Measurements from ENCODE around the gene LHFPL3. TPM values are rescaled to one million over a fixed set of nuclear protein-coding genes. Genes with fewer than 3 reads are reported as not detected.

LHFPL3 gene
- total RNA-seq, 1 experiment from 2014 or later: not detected

- H3K4me2 ChIP-seq (ENCODE audit: low read length): no peak overlapping the region
- RAD21 ChIA-PET (ENCODE audit: low non-redundant PET in 1 of 2, low total read pairs in 2 of 2, uncharacterized antibody in 2 of 2, unreplicated experiment in 2 of 2): interaction anchor here (0.7 to 1.1 kb wide), 3 partner anchors 204 to 275 kb away, joined by 3 to 5 read pairs (median 4); no protein-coding TSS in a partner anchor
- no peaks in the 10 kb centered on the region for H3K79me2 ChIP-seq (ENCODE audit: insufficient read depth, low read length)
- H3K27ac ChIP-seq (ENCODE audit: low read depth, low read length): no peak overlapping the region
- H2AFZ ChIP-seq (ENCODE audit: low read depth, low read length, poor library complexity, severe bottlenecking): no peak overlapping the region
- CTCF ChIA-PET: interaction anchor here (1.0 to 2.3 kb wide), 9 partner anchors 11 to 302 kb away, joined by 3 to 20 read pairs (median 6); no protein-coding TSS in a partner anchor
- ATAC-seq: peak; percentile 67
- no peaks in the 10 kb centered on the region for H3K4me1 ChIP-seq (ENCODE audit: control insufficient read depth in 1 of 2, insufficient read depth in 2 of 2, low read length in 2 of 2)
- POLR2A ChIA-PET: no interaction called here
- no peaks in the 10 kb centered on the region for H3K9me2 ChIP-seq (ENCODE audit: insufficient read depth)
- no peak overlapping the region for H3K9ac ChIP-seq (ENCODE audit: low read length)
- peak; percentile 15 for DNase-seq (ENCODE audit: low read depth, low spot score)
- peaks cover 53% of the 10 kb centered on the region for H3K27me3 ChIP-seq (ENCODE audit: insufficient read depth, low read length)
- peak; percentile 54 for TF ChIP-seq RAD21 (IDR thresholded peaks at IDR 0.05; ENCODE audit: low read depth)
- no peak for TF ChIP-seq ZNF274 (IDR thresholded peaks at IDR 0.05; ENCODE audit: low read depth, low read length)
- TF ChIP-seq EGR1 (IDR thresholded peaks at IDR 0.05; ENCODE audit: low read depth): no peak
- no peak for TF ChIP-seq CBX3 (IDR thresholded peaks at IDR 0.05; ENCODE audit: low read depth)
- TF ChIP-seq FOSL1 (IDR thresholded peaks at IDR 0.05; ENCODE audit: low read depth): no peak
- no peak for TF ChIP-seq SIN3A (IDR thresholded peaks at IDR 0.05; ENCODE audit: low read depth)
- peak; percentile 49 to 77 (median 77); a peak in 5 of 6 replicates for TF ChIP-seq CTCF (IDR thresholded peaks at IDR 0.05 in 2 of 3, conservative IDR thresholded peaks at IDR 0.05 in 1 of 3; ENCODE audit: borderline replicate concordance in 1 of 3, insufficient read depth in 1 of 3, low read depth in 2 of 3, low read length in 2 of 3)
- no peak for TF ChIP-seq JUND (IDR thresholded peaks at IDR 0.05)
- no peak overlapping the region for H3K4me3 ChIP-seq (replicated peaks in 1 of 2; ENCODE audit: low read depth in 1 of 2, low read length in 2 of 2)
- intact Hi-C loops (cut with micrococcal nuclease): loop anchor here (1.0 to 5.0 kb wide), 3 partner anchors 205 to 944 kb away; no protein-coding TSS in a partner anchor
- H3K36me3 ChIP-seq (ENCODE audit: control insufficient read depth in 1 of 2, insufficient read depth in 2 of 2, low read length in 2 of 2): no peaks in the 10 kb centered on the region
- H4K20me1 ChIP-seq (ENCODE audit: insufficient read depth): no peaks in the 10 kb centered on the region
- H3K9me3 ChIP-seq (ENCODE audit: control insufficient read depth in 1 of 2, insufficient read depth in 1 of 2, low read depth in 1 of 2, low read length in 2 of 2): no peaks in the 10 kb centered on the region
- no TSS peak for BruUV-seq (replicated peaks)
These were observed 315.3 kb downstream of the LHFPL3 start for GRCh38 chr7:104643587-104644217.
